Middle frontal gyrus (tissue), 1 donor: Measurements from ENCODE around the gene DENND1C.
"Not testable (repeated sequence)": the region's sequence is repeated elsewhere in the genome, so short reads cannot be mapped to it uniquely, and the experiment has no call there.

Experiments
- DNase-seq: peaks from one replicate; pipeline ENCODE4 v3.0.0-alpha.2; 2015; ENCODE audit warnings: low spot score; ENCODE audit errors: extremely low spot score

DENND1C gene

DNA sequence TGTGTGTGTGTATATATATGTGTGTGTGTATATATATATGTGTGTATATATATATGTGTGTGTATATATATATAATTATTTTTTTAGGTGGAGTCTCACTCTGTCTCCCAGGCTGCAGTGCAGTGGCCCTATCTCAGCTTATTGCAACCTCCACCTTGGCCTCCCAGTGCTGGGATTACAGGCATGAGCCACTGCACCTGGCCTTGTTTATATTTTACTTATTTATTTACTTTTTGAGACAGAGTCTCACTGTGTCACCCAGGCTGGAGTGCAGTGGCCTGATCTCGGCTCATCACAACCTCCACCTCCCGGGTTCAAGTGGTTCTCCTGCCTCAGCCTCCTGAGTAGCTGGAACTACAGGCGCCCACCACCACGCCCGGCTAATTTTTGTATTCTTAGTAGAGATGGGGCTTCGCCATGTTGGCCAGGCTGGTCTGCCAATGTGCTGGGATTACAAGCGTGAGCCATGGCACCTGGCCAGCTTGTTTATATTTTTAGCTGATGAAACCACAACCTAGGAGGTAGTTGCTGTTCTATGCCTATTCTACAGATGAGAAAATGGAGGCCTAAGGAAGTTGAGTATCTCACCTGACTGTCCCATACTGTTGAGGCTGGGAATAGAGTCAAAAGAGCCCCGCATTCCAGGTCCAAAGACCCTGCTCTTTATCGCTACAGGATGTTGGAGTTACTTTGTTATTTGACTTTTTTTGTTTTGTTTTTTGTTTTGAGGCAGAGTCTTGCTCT, 26.6 kb upstream of the DENND1C start:
- DNase-seq: not testable (repeated sequence)

DNA sequence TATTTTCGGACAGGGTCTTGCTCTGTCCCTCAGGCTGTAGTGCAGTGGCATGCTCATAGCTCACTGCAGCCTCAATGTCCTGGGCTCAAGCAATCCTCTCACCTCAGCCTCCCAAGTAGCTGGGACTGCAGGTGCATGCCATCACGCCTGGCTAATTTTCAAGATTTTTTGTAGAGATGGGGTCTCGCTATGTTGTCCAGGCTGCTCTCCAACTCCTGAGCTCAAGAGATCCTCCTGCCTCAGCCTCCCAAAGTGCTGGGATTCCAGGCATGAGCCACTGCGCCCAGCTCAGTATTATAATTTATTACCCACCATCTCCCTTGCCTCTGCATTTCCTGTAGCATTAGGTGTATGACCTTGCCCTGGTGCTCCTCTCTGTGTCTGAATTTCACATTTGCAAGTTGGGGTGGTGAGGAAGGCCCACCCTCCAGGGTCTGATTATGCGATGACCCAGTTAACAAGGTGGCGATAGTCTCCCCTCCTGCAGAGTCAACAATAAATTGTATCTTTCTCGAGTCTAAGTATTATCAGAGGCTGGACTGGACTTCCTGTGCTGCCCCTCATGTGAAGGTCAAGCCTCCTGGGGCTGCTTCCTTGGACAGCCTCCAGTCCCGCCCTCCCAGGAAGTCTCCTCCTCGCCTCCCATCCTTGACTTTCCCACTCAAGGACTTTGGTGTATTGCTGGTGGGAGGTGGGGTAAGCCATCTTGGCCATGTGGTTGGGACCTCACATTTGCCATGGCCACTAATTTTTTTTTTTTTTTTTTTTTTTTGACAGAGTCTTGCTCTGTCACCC, 22.0 kb upstream of the DENND1C start:
- DNase-seq: no peak

DNA sequence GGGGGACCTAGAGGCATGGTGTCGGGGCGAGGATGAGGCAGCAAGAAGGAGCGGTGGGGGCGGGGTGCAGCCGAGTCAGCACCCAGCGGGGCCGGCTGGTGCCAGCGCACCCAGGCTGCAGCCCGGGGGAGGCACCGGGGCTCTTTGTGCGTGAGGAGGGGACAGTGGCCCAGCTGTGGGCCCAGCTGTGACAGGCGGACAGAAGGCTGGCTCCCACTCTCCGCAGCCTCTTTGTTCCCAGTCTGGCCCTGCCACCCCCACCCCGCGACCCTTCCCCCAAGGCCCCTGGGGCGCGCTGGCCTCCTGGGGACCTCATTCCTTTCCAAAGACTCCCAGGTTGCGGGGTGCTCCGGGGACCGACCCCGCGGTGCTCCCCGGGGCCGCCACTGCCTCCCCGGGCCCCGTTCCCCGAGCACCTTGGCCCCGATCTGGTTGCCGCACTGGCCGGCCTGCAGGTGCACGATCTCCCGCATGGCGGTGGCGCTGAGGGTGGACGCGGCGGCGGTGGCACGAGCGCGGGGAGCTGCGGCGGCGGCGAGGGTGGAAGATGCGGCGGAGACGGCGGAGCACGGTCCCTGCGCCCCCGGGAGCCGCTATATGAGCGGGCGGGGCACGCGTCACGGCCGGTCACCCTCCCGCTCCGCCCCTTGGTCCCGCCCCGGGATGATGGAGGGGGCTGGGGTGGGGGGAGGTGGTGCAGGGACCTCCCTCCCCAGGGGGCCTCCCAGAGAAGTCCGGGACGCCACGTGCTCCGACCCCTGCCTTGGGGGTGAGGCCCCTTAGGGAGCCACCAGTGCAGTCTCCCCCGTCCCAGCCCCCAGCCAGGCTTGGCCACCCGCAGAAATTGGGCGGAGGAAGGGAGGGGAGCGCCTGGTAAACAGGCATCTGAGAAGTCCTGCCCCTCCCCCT, 20.4 kb upstream of the DENND1C start, which contains the start of gene TUBB4A:
Gene TUBB4A (minus strand): TSS at position 570 of the 909 bp plus-strand sequence. CDS start 97 bp downstream, at position 473.
- DNase-seq: peak; percentile 70

DNA sequence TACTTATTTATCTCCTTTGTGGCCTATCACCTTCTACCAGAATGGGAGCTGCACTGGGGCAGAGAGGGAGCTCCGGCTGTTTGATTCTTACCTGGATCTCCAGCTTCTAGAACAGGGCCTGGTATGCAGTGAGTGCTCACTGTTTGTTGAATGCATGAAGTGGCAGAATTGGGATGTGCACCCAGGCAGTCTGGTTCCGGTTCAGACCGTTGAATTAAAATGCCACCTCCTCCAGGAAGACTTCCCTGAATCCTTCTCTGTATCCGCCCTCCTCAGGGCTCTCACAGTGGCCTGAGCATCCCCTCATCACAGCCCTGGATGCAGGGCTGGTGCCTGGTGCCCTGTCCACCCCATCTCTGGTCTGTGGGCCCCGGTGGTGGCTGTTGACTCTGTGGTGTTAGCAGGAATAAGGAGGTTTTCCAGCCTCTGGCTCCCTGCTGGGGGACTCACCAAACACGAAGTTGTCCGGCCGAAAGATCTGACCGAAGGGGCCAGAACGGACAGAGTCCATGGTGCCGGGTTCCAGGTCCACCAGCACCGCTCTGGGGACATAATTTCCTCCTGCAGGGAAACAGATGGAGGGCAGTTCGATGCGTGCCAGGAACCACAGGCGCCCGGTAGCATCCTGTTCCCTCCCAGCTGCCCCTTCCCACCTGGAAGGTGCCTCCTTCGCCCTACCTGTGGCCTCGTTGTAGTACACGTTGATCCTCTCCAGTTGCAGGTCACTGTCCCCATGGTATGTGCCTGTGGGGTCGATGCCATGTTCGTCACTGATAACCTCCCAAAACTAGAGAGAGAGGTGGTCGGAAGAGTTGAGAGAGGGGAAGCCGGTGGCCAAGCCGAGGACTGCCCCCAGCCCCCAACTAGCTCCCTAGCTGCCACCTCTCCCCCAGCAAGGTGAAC, 19.5 kb upstream of the DENND1C start:
- DNase-seq: no peak

DNA sequence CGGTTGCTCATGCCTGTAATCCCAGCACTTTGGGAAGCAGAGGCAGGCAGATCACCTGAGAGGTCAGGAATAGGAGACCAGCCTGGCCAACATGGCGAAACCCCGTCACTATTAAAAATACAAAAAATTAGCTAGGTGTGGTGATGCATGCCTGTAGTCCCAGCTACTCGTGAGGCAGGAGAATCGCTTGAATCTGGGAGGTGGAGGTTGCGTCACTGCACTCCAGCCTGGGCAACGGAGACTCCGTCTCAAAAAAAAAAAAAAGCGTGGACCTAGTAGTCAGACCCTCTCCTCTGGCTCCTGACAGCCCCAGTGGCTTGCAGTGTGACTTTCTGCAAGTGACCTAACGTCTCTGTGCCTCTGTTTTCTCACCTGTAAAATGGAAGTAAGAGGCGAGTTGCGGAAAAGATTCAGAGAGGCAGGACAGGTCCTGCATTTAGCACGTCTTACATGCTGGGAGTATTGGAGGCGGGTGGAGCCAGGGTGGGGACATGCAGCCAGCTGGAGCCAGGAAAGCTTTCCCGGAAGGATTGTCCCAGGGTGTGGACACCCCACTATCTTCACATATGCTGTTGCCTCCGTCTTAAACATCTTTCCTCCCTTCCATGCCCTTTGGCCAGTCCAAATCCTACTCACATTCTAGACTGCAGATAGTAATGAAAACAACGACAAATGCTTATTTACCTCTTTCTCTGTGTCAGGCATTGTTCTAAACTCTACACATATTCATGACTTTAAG, 17.6 kb upstream of the DENND1C start:
- DNase-seq: no peak

DNA sequence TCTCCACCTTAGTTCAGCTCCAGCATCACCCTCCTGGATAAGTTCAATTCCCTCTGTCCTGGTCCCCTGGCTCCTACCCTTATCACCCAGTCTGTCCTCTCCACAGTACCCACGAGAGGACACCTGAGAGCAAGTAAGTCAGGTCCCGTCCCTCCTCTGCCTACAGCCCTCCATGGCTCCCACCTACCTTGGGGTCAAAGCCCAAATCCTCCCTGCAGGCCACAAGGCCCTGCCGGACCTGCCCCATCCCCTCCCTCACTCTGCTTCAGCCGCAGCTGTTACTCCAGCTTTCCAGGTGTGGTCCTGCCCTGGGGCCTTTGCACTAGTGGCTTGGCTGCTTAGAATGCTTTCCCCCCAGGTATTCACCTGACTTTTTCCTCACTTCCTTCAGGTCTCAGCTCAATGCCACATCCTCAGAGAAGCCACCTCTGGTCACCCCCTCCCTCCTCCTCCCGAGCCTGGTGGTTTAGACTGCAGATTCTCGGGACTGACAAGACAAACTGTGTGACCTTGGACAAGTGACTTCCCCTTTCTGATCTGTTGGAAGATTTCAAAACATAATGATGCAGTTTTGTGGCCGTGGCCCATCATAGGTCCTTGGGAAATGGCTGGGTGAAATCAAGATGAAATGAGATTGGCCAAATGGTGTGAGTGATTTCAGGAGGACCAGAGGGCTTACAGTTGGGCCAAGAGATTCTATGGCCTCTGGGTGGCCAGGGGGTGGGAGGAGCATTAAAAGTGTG, 16.9 kb upstream of the DENND1C start:
- no peak for DNase-seq

DNA sequence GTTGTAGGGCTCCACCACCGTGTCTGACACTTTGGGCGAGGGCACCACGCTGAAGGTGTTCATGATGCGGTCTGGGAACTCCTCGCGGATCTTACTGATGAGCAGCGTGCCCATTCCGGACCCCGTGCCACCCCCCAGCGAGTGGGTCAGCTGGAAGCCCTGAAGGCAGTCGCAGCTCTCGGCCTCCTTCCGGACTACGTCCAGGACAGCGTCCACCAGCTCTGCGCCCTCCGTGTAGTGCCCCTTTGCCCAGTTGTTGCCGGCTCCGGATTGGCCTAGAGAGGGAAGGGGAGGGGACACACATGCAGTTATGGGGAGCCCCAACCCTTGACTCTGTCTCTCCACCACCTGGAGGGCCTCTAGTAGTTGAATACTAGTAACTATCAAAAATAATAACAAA, 14.4 kb upstream of the DENND1C start:
- DNase-seq: no peak

DNA sequence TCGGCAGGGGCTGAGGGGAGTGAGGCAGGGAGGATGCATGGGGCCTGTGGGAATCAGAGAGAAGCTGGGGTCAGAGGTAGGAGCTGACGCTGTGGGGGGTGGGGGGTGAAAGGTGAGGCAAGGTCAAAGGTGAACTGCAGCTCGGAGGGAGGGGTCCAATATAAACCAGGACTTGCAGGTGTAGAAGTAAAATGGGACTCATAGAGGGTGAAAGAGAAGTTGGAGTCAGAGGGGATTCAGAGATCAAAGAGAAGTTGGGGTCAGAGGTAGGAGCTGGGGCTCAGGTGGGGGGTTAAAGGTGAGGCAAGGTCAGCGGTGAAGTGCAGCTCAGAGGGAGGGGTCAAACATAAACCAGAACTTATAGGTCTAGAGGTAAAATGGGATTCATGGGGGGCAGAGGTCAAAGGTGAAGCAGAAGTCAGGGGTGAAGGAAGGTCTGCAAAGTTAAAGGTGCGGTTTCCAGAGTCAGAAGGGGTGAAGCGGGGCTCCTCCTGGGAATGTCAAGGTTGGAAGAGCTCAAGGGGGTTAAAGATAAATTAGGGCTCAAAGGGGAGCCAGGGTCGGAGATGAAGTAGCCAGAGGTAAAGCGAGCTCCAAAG, 12.9 kb upstream of the DENND1C start:
- DNase-seq: no peak

DNA sequence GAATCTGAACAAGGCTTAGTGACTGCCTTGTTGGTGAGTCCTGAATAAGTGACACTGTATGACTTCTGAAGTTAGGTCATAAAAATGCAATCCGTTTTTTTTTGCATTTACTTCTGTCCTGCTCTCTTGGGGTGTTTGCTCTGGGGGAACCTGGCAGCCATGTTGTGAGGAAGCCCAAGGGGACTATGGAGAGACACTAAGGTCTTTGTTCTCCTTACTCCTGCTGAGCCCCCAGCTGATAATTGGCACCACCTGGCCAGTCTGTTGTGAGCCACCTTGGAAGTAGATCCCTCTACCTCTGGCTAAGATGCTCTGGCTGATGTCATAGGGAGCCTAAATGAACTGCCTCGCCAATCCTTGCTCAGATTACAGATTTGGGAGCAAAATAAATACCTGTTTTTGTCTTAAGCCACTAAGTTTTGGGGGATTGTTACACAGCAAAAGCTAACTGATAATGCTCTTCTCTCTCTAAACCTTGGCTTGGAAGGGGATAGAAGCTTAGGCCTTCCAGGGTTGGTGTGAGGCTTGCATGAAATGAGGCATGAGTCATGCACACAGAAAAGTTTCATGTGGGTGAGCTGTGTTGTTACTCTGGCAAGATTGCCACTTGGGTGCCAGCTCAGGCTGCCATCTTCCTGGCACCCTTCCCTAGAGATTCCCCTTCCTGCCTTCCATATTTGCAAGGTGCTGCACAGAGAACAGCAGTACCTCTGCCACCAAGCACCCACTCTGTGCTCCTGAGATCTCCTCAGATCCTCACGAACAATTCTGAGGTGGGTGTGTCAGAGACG, 10.4 kb upstream of the DENND1C start:
- DNase-seq: no peak

DNA sequence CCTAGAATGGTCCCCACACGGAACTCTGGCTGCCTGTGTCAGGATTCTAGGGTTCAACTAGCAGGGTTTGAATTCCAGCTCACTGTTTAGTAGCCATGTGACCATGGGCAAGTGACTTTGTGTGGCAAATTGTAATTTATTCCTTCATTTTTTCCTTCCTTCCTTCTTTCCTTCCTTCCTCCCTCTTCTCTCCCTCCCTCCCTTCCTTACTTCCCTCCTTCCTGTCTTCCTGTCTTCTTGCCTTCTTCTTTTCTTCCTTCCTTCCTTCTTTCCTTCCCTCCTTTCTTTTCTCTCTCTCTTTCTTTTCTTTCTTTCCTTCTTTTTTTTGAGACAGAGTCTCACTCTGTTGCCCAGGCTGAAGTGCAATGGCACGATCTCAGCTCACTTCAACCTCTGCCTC, 8.5 kb upstream of the DENND1C start:
- no peak for DNase-seq

DNA sequence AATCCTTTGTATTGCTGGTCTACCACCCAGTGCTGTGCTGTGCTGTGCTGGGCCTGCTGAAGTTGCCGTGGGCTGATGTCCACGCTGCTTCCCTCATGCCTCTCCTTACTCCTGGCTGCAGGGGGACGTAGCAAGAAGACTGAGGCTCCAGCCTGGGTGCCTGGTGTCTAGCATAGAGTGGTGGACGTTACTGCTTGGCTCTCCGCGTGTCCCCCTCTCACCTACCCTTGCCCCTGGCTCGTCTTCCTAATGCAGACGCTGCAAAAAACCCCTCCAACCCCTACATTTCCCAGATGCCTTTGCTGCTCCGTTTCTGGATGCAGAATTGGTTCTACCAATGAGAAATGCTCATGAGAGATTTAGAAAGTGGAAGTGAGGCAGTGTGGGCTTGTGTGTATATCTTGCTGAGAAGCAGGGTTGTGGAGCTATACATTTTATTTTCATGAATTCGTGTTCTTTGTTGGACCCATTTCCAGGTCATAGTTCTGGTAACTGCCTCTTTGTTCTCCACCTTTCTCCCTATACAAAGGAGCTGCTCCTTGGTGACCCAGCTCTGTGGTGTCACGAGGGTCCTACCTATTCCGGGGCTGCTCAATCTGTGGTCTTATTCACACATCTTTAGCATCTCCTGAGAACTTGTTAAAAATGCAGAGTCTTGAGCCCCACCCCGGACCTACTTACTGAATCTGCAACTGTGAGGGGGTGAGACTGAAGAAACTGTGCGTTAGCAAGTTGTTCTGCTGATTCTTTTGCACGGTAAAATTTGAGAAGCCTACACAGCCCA, 7.9 kb upstream of the DENND1C start:
- DNase-seq: no peak

DNA sequence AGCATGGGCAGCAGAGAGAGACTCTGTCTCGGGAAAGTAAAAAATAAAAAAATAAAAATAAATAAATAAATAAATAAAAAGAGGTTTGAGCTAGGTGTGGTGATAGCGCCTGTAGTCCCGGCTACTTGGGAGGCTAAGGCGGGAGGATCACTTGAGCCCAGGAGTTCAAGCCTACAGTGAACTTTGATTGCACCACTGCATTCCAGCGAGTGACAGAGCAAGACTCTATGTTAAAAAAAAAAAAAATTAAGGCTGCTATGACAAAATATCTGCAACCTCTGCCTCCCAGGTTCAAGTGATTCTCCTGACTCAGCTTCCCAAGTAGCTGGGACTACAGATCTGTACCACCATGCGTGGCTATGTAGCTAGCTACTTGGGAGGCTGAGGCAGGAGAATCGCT, 3.2 kb upstream of the DENND1C start:
- no peak for DNase-seq

DNA sequence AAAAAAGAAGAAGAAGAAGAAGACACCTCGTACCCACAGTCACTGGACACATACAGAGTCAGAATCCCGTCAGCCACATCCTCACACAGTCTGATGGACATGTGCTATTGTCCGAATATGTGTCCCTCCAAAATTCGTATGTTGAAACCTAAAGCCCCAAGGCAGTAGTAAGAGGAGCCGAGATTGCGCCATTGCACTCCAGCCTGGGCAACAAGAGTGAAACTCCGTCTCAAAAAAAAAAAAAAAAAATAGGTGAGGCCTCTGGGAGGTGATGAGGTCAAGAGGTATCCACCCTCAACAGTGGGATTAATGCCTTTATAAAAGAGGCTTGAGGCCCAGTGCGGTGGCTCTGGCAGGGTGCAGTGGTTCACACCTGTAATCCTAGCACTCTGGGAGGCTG, 2.6 kb upstream of the DENND1C start:
- no peak for DNase-seq

DNA sequence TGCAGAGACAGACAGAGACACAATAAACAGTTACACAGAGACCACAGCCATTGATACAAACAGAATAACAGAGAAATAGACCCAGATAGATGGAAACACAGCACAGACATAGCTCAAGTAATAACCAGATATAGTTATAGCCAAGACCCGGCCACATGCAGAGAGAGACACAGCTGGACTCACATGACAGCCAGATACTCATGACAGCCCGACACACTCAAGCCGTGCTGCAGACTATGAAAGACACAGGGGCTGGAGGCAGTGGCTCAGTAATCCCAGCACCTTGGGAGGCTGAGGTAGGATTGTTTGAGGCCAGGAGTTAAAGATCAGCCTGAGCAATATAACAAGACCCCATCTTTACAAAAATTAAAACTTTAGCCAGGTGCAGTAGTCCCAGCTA, 1.6 kb upstream of the DENND1C start:
- no peak for DNase-seq

DNA sequence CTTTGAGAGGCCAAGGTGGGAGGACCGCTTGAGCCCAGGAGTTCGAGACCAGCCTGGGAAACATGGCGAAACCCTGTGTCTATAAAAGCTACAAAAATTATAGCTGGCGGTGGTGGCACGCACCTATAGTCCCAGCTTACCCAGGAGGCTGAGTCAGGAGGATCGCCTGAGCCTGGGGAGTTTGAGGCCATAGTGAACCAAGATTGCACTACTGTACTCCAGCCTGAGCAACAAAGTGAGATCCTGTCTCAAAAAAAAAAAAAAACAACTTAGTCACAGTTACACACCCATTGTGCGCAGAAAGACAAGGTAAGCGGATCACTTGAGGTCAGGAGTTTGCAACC, 728 bp upstream of the DENND1C start:
- no peak for DNase-seq

DNA sequence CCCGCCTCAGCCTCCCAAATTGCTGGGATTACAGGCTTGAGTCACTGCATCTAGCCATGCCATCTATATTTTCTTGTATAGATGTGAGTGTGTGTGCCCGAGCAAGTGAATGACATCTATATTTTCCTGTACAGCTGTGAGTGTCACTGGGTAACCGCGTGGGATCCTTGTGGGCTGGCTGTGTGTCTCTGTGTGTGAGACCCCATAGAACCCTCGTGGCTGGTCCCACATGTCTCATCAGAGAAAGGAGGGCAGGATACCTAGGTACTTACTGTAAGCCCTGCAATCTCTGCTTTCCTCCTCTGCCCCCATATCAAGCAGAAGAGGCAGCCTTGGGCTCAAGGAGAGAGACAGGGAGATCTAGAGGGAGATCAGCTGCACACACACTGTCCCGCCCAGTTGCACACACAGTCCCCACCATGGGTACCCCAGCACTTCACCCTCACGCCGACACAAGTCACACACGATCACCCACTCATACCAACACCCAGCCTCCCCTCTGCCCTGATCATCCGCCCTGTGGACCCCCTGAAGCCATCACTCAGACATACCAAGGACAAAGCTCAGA, 655 bp downstream of the DENND1C start:
- no peak for DNase-seq

DNA sequence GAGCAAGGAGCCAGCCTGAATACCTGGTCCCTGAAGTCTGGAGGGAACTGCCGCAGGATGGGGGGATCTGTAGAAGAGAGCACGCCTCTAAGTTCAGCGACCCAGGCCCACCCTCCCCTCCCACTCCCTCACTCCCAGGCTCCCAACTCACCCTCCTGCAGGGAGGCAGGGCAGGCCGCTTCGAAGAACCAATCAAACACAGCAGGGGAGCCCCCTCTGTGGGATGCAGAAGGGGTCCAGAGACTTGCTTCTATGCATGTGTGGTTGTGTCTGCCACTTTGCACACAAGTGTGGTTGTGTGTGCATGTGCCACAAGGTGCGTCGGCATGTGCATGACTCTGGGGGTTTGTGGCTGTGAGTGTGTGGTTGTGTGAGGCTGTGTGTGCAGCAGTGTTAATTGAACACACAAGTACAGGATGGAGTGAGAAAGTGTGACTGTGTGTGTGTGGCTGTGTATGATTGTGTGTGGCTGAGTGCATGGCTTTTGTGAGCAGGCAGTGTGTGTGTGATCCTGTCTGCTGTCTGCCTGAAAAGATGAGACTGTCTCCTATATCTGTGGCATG, 1.7 kb downstream of the DENND1C start:
- DNase-seq: no peak
